Epithelial cell of proximal tubule (primary cell): ENCODE measurements around the gene FAM83G. TPM values are rescaled to one million over a fixed set of nuclear protein-coding genes. Genes with fewer than 3 reads are reported as not detected.

Experiments
- DNase-seq: peaks from one replicate; pipeline ENCODE4 v3.0.0-alpha.2; 2011; ENCODE audit warnings: low read depth
- H3K4me3 ChIP-seq: 2 replicates; pipeline ENCODE4 v1.5.1; 2011; ENCODE audit warnings: low read depth, mild to moderate bottlenecking, low read length
- total RNA-seq: library from RNA; depleted of rRNA; stranded (reverse); fragments of >200 nt; gene quantifications from 2 replicates; pipeline ENCODE4 v1.2.3, GENCODE V29; 2015
- TF ChIP-seq, protein P1 (sequence below): conservative IDR thresholded peaks from 2 replicates; pipeline ENCODE4 v1.5.1; 2012; ENCODE audit warnings: low read depth, mild to moderate bottlenecking, low read length

FAM83G gene
- total RNA-seq, 1 donor from 2014 or later: 19.3 TPM

DNA sequence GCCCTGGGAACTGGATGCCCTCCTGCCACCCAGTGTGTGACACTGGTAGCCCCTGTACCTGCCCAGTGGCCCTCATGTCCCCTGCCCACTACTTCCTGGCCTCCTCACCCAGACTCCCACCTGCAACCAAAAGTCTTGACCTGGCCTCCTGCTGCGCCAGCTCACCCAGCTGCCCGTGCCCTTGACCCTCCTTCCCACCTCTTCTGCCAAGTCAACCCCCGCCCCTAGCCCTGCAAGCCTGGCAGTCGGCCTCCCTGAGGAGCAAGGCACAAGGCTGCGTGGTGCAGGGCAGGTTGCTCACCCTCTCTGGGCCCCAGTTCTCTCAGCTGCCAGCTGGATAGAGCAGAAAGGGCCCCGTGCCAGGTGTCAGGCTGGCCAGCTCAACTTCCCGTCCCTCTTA, 12.3 kb upstream of the FAM83G start:
- TF ChIP-seq, protein P1, sequence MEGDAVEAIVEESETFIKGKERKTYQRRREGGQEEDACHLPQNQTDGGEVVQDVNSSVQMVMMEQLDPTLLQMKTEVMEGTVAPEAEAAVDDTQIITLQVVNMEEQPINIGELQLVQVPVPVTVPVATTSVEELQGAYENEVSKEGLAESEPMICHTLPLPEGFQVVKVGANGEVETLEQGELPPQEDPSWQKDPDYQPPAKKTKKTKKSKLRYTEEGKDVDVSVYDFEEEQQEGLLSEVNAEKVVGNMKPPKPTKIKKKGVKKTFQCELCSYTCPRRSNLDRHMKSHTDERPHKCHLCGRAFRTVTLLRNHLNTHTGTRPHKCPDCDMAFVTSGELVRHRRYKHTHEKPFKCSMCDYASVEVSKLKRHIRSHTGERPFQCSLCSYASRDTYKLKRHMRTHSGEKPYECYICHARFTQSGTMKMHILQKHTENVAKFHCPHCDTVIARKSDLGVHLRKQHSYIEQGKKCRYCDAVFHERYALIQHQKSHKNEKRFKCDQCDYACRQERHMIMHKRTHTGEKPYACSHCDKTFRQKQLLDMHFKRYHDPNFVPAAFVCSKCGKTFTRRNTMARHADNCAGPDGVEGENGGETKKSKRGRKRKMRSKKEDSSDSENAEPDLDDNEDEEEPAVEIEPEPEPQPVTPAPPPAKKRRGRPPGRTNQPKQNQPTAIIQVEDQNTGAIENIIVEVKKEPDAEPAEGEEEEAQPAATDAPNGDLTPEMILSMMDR: no peak
- no peak for DNase-seq
- H3K4me3 ChIP-seq: no peak overlapping the region

DNA sequence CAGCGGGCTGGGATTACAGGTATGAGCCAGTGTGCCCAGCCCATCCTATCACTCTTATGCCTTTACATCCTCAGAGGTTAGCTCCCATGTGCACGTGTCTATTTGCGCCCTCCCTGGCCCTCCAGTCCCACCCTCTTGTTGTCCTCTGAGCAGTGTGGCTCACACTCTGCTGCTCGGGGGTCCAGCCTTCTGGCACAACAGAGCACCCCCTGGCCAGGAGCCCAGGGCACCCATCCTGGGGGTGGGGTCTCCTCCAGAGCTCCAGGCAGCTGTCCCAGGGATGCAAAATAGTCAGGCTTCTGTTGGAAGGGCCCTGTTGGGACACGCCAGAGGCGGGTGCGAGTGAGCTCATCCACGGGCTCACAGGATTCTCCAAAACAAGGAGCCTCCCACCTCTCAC, 11.7 kb upstream of the FAM83G start:
- no peak for DNase-seq
- TF ChIP-seq, protein P1: no peak
- no peak overlapping the region for H3K4me3 ChIP-seq

DNA sequence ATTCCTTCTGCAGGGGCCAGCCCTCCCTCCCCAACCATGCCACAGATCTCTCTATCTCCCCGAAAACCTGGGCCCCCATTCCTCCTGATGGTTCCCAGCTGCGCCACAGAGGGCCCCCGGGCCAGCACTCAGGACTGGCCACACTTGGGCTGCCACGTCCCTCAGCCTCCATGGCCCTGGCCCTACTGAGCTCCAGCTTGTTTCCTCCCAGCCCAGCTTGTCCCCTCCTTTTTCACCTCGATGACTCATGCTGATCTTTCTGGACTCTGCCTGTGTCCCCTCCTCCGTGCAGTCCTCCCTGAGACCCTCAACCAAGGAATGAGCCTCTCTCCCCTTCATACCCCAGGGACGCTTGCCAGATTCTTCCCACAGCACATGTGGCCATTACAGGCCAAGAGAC, 10.9 kb upstream of the FAM83G start:
- TF ChIP-seq, protein P1: no peak
- H3K4me3 ChIP-seq: no peak overlapping the region
- no peak for DNase-seq

DNA sequence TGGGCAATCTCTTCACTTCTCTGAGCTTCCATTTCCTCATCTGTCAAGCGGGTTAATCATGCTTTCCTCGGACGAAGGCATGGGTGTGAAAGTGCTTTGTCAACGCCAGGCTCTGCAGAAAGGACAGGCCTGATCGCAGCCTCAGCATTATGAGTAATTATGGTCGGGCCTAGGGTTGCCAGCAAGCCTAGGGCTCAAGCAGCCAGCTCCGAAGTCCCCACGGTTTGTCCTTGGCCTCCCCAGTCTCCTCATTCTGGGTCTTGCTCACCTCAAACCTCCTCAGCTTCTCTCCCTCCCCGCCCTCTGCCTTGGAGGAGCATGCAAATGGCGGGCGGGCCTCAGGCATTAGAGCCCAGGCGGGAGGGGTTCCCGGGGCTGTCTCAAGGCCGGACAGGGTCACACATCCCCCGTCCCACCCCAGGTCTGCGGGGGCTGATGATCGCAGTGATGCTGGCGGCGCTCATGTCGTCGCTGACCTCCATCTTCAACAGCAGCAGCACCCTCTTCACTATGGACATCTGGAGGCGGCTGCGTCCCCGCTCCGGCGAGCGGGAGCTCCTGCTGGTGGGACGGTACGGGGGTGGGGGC, 10.2 kb upstream of the FAM83G start:
- H3K4me3 ChIP-seq: no peak overlapping the region
- TF ChIP-seq, protein P1: no peak
- no peak for DNase-seq

DNA sequence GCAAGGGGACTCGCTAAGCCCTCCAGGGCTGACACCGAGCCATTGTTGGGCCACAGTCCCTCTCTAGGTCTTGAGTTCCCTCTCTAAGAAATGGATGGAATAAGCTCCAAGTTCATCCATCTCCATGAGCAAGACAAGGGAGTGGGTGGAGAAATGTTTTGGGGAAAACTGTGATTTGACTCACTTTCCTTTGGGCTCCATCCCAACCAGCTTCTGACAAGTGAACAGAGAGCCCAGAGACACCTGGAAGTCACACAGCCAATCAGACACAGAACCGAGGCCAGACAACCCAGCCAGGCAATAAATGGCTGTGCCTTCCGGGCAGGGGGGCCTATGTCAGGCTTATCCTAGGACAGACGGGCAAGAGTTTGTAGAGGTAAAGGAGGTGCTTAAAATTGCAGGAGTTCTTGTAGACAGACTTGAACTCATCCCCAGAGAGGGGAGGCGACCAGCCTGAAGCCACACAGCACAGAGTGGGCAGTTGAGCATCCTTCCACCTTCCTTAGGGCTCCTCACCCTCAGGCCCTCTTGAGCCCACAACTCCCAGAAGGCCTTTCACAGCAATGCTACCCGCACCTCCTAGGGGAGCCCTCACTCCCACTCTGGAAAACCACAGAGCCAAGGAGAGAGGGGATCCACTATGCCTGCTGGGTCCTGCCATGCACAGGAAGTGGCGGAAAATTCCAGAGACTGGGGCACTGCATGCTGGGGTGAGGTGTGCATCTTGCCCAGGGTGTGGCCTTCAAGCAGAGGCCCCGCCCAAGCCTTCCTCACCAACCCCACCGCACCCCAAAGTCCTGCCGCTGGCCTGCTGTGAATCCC, 9.5 kb upstream of the FAM83G start:
- H3K4me3 ChIP-seq: no peak overlapping the region
- DNase-seq: no peak
- TF ChIP-seq, protein P1: no peak

DNA sequence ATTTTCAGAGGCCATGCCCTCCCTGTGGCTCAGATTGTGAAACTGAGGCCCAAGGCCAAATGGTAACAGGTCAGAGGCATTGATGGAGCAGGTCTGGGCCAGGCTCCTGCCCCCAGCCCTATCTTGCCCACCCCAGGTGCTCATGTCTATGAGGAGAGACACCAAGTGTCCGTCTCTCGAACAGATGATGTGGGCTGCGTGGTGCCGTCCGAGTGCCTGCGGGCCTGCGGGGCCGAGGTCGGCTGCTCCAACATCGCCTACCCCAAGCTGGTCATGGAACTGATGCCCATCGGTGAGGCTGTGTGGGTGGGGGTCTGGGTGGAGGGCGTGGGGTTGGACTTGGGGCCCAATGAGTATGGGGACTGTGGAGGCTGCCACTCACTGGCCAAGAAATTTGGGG, 8.7 kb upstream of the FAM83G start:
- DNase-seq: no peak
- H3K4me3 ChIP-seq: no peak overlapping the region
- TF ChIP-seq, protein P1: no peak
